ENCODE data around the gene HTR1D.

Gene HTR1D

DNA sequence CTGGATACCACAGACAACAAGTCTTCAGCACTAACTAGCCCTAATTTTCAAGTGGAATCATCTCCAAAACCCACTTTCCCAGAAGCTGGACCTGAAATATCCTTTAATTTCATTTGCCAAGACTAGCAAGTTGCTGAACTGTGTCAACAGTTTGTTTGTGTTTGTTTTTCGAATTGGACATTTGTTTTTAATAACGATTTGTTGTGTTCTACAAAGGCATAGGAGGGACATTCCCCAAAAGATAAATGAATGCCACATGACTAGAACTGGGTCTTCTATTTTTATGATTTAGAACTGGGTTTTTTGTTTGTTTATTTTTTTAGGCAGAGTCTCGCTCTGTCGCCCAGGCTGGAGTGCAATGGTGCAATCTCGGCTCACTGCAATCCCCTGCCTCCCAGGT, 66.6 kb downstream of the HTR1D start:
- Histone ChIP-seq H3F3A (ENCODE audit: low read depth) (no peaks in the 10 kb centered on the region), H4K20me1 (ENCODE audit: insufficient read depth, low read length, poor library complexity, severe bottlenecking) (peaks cover 34% of the 10 kb centered on the region), H3K36me3 (ENCODE audit: insufficient read depth, low read length) (no peaks in the 10 kb centered on the region), H3K9me2 (replicated peaks; ENCODE audit: low read depth, low read length) (no peaks in the 10 kb centered on the region), H3K9ac (ENCODE audit: low read depth, low read length, poor library complexity, severe bottlenecking) (no peak overlapping the region), H3K4me3 (ENCODE audit: low read length, poor library complexity, severe bottlenecking) (no peak overlapping the region), H3K27me3 (ENCODE audit: insufficient read depth, low read length, poor library complexity, severe bottlenecking) (no peaks in the 10 kb centered on the region), H3K79me2 (ENCODE audit: insufficient read depth, low read length) (peaks cover 94% of the 10 kb centered on the region), H3K9me3 (ENCODE audit: insufficient read depth, low read depth, low read length) (no peaks in the 10 kb centered on the region), H2AFZ (ENCODE audit: low read length) (no peak overlapping the region), H3K4me1 (ENCODE audit: insufficient read depth, low read length, poor library complexity, severe bottlenecking) (peaks cover 7% of the 10 kb centered on the region), H3K4me2 (ENCODE audit: low read depth, low read length, poor library complexity, severe bottlenecking) (no peak overlapping the region)
- TF ChIP-seq, protein P1, sequence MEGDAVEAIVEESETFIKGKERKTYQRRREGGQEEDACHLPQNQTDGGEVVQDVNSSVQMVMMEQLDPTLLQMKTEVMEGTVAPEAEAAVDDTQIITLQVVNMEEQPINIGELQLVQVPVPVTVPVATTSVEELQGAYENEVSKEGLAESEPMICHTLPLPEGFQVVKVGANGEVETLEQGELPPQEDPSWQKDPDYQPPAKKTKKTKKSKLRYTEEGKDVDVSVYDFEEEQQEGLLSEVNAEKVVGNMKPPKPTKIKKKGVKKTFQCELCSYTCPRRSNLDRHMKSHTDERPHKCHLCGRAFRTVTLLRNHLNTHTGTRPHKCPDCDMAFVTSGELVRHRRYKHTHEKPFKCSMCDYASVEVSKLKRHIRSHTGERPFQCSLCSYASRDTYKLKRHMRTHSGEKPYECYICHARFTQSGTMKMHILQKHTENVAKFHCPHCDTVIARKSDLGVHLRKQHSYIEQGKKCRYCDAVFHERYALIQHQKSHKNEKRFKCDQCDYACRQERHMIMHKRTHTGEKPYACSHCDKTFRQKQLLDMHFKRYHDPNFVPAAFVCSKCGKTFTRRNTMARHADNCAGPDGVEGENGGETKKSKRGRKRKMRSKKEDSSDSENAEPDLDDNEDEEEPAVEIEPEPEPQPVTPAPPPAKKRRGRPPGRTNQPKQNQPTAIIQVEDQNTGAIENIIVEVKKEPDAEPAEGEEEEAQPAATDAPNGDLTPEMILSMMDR (conservative IDR thresholded peaks at IDR 0.05; ENCODE audit: low read length), result no peak
- no peak for TF ChIP-seq EZH2phosphoT487 (IDR thresholded peaks at IDR 0.05; ENCODE audit: borderline replicate concordance)

DNA sequence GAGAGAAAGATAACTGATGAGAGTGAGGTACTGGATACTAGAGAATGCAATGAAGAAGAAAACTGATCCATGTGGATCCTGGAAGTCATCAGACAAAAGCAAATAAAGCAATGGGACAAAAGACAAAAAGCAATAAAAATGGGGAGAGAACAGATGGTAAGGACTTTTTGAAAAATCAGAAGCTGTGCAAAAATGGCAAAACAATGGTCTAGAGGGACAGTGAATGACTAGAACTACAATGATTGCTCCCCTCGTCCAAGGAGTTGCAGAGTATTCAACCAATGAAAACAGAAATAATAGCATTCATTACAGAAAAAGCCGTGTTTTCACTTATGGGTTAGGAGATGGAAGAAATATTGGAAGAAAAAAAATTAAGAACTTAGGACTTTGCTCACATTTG, 67.2 kb downstream of the HTR1D start:
- H3K4me3 ChIP-seq (ENCODE audit: low read length, poor library complexity, severe bottlenecking), result no peak overlapping the region
- H3K9ac ChIP-seq (ENCODE audit: low read depth, low read length, poor library complexity, severe bottlenecking), result no peak overlapping the region
- H4K20me1 ChIP-seq (ENCODE audit: insufficient read depth, low read length, poor library complexity, severe bottlenecking), result peaks cover 35% of the 10 kb centered on the region
- H3K4me1 ChIP-seq (ENCODE audit: insufficient read depth, low read length, poor library complexity, severe bottlenecking), result peaks cover 7% of the 10 kb centered on the region
- no peak overlapping the region for H2AFZ ChIP-seq (ENCODE audit: low read length)
- no peaks in the 10 kb centered on the region for H3K36me3 ChIP-seq (ENCODE audit: insufficient read depth, low read length)
- H3K9me2 ChIP-seq (replicated peaks; ENCODE audit: low read depth, low read length), result no peaks in the 10 kb centered on the region
- no peaks in the 10 kb centered on the region for H3K9me3 ChIP-seq (ENCODE audit: insufficient read depth, low read depth, low read length)
- no peaks in the 10 kb centered on the region for H3F3A ChIP-seq (ENCODE audit: low read depth)
- no peaks in the 10 kb centered on the region for H3K27me3 ChIP-seq (ENCODE audit: insufficient read depth, low read length, poor library complexity, severe bottlenecking)
- TF ChIP-seq EZH2phosphoT487 (IDR thresholded peaks at IDR 0.05; ENCODE audit: borderline replicate concordance), result no peak
- TF ChIP-seq, protein P1 (conservative IDR thresholded peaks at IDR 0.05; ENCODE audit: low read length), result no peak
- H3K4me2 ChIP-seq (ENCODE audit: low read depth, low read length, poor library complexity, severe bottlenecking), result no peak overlapping the region
- H3K79me2 ChIP-seq (ENCODE audit: insufficient read depth, low read length), result peaks cover 94% of the 10 kb centered on the region

DNA sequence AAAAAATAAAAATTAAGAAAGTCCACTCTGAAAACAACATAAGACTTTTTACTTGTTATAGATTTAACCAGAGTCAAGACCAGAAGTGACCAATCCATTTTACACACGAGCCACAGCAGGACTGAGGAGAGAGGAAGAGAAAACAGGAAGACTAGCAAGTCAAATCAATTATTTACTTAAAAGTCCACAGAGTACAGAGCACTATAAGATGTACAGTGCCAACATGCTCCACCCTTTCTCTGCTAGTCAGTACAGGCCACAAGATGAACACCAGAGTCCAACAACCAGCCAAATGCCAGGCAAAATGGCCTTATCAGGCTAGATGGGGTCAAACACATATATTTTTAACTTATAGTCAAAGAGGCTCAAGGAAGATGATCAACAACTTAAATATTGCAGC, 68.2 kb downstream of the HTR1D start:
- Histone ChIP-seq H2AFZ (ENCODE audit: low read length) (no peak overlapping the region), H3K4me1 (ENCODE audit: insufficient read depth, low read length, poor library complexity, severe bottlenecking) (peaks cover 7% of the 10 kb centered on the region), H3K27me3 (ENCODE audit: insufficient read depth, low read length, poor library complexity, severe bottlenecking) (no peaks in the 10 kb centered on the region), H4K20me1 (ENCODE audit: insufficient read depth, low read length, poor library complexity, severe bottlenecking) (peaks cover 34% of the 10 kb centered on the region), H3K9ac (ENCODE audit: low read depth, low read length, poor library complexity, severe bottlenecking) (no peak overlapping the region), H3K4me2 (ENCODE audit: low read depth, low read length, poor library complexity, severe bottlenecking) (no peak overlapping the region), H3K36me3 (ENCODE audit: insufficient read depth, low read length) (no peaks in the 10 kb centered on the region), H3K79me2 (ENCODE audit: insufficient read depth, low read length) (peaks cover 94% of the 10 kb centered on the region), H3F3A (ENCODE audit: low read depth) (no peaks in the 10 kb centered on the region), H3K9me2 (replicated peaks; ENCODE audit: low read depth, low read length) (no peaks in the 10 kb centered on the region), H3K9me3 (ENCODE audit: insufficient read depth, low read depth, low read length) (no peaks in the 10 kb centered on the region), H3K4me3 (ENCODE audit: low read length, poor library complexity, severe bottlenecking) (no peak overlapping the region)
- TF ChIP-seq, protein P1 (conservative IDR thresholded peaks at IDR 0.05; ENCODE audit: low read length), result no peak
- TF ChIP-seq EZH2phosphoT487 (IDR thresholded peaks at IDR 0.05; ENCODE audit: borderline replicate concordance), result no peak

Data from Loucy (cell line).